Measurements from ENCODE around the gene MYOZ3.

Gene MYOZ3

GRCh38 chr5:150661086-150661485 lies at the start of gene MYOZ3:
MYOZ3 (plus strand) TSS chr5:150661251; CDS start chr5:150662942, 1,691 bp downstream.
- in situ Hi-C loops (cut with HindIII; ENCODE audit: low sequenced_read_pairs): loop anchor here (5.0 to 25.0 kb wide), 3 partner anchors 41 to 199 kb away; partner anchors contain the start of gene RBM22

GRCh38 chr5:150612405-150612804 lies 48.6 kb upstream of the MYOZ3 start:
- in situ Hi-C loops (cut with HindIII; ENCODE audit: low sequenced_read_pairs): no loop called here

DNA sequence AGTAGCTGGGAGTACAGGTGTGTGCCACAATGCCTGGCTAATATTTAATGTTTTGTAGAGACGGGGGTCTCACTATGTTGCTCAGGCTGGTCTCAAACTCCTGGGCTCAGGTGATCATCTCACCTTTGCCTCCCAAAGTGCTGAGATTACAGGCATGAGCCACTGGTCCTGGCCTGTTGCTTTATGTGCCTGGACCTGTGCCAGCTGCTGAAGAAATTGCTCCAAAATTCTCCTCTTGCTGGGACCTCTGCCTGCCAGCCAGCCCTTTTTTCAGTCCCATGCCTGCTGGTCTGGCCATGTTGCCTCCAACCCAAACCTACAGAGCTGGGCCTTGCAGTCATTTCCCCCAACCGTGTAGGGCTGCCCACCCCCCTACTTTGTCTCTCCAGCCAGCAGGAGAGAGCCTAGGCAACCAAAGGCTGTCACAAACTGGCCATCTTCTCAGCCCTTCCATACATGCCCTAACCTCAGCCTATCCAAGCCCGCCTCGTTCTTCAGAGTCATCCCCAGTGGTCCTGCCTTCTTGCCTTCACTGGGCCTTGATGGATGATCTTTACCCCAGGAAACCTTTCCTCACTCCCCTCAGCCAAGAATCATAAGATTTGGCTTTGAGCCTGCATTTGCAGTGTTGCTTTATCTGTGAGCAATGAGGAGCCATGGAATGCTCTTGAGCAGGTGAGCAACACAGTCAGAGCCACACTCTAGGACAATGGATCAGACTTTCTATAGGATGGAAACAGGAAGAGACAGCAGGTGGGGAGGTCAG lies 48.0 kb upstream of the MYOZ3 start:
- in situ Hi-C loops (cut with HindIII; ENCODE audit: low sequenced_read_pairs): no loop called here

GRCh38 chr5:150613991-150614660 lies 46.9 kb upstream of the MYOZ3 start:
- in situ Hi-C loops (cut with HindIII; ENCODE audit: low sequenced_read_pairs): no loop called here

DNA sequence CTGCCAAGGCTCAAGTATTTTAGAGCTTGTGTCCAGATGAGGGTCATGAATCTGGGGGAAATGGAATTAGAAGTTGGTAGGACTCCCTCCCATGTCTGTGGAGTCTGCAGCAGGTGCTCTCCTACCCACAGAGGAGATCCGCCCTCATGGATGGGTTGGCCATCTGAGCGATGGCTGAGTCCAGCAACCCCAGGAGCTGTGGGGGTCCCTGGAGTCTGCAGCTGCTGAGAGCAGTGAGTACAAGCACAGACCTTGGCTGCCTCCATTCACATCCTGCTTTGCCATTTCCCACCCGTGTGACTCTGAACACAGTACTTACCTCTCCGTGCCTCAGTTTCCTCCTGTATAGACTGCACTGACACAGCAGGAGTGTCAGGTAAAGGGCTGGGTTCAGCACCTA lies 46.4 kb upstream of the MYOZ3 start:
- in situ Hi-C loops (cut with HindIII; ENCODE audit: low sequenced_read_pairs): loop anchor here (5.0 kb wide), 1 partner anchor 48 kb away; the partner anchor contains the start of gene MYOZ3

DNA sequence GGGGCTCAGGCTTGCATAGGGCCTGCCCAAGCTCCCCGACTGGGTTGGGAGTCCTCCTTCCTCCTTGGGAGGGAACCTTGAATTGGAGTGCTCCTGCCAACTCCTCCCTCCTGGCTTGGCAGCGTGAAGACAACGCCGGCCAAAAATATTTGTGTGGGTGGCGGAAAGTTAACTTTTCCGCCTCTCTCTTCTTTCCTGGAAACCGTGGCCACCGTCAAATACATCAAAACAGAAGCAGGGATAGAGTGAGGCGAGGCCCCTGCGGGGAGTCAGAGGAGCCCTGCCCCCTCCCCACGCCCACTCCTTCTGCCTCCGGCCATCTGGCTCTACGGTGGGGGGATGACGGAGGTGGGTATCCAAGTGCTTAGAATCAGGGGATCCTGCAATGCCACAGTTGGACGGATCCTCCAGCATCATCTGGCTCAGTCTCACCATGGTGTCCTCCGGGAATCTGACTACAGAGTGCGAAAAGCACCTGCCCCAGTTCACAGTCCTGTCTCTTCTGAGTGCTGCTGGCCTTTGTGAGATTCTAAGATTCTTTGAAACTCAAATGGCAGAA lies 45.8 kb upstream of the MYOZ3 start:
- in situ Hi-C loops (cut with HindIII; ENCODE audit: low sequenced_read_pairs): loop anchor here (5.0 kb wide), 1 partner anchor 47 kb away; the partner anchor contains the start of gene MYOZ3

DNA sequence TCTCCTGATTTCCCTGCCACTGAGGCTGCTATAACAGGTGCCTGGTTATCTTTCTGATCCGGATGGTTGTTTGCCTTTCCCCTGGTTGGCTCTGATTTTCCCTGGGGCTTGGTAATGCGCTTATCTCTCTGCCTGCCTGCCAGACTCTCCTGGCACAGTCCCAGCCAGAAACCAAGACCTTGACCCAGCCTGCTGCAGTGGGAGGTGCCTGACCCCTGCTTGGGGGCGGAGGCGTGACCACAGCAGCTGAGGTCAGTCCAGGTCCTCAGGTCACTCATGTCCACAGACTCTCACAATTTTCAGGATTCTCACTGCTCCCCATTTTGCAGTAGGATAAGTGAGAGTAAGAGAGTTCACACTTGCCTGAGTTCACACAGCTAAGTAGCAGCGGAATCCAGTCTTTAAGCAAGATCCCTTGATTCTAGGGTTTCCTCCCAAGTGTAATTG lies 45.0 kb upstream of the MYOZ3 start:
- in situ Hi-C loops (cut with HindIII; ENCODE audit: low sequenced_read_pairs): loop anchor here (5.0 kb wide), 1 partner anchor 46 kb away; the partner anchor contains the start of gene MYOZ3

- in situ Hi-C loops (cut with HindIII; ENCODE audit: low sequenced_read_pairs): loop anchor here (5.0 kb wide), 1 partner anchor 46 kb away; the partner anchor contains the start of gene MYOZ3
Observed at GRCh38 chr5:150616506-150616905, 44.5 kb upstream of the MYOZ3 start.

- in situ Hi-C loops (cut with HindIII; ENCODE audit: low sequenced_read_pairs): loop anchor here (5.0 kb wide), 1 partner anchor 44 kb away; the partner anchor contains the start of gene MYOZ3
Observed at GRCh38 chr5:150618163-150618562, 42.9 kb upstream of the MYOZ3 start.

- in situ Hi-C loops (cut with HindIII; ENCODE audit: low sequenced_read_pairs): loop anchor here (5.0 kb wide), 1 partner anchor 44 kb away; the partner anchor contains the start of gene MYOZ3
Observed at GRCh38 chr5:150618588-150619281, 42.3 kb upstream of the MYOZ3 start.

- in situ Hi-C loops (cut with HindIII; ENCODE audit: low sequenced_read_pairs): loop anchor here (5.0 kb wide), 1 partner anchor 43 kb away; the partner anchor contains the start of gene MYOZ3
Observed at GRCh38 chr5:150619359-150620230, 41.5 kb upstream of the MYOZ3 start.

- in situ Hi-C loops (cut with HindIII; ENCODE audit: low sequenced_read_pairs): no loop called here
Observed at GRCh38 chr5:150621301-150621700, 39.8 kb upstream of the MYOZ3 start.

GRCh38 chr5:150622157-150622556 lies 38.9 kb upstream of the MYOZ3 start:
- in situ Hi-C loops (cut with HindIII; ENCODE audit: low sequenced_read_pairs): no loop called here

GRCh38 chr5:150623152-150623877 lies 37.7 kb upstream of the MYOZ3 start:
- in situ Hi-C loops (cut with HindIII; ENCODE audit: low sequenced_read_pairs): no loop called here

DNA sequence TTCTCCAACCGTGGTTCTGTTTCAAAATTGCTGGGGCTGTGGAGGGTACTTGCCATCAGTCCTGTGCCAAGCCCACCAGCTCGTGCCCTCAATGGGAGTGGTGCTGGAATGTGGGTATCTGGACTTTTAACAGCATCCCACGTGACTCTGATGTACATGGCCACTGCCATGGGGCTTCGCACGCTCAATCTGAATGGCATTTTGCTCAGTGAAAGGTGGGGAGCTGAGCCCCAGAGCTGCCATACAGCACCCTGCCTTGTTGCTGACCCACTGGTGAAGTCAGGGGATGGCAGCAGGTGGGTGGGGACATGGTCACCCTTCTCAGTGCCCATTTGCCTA lies 37.2 kb upstream of the MYOZ3 start:
- in situ Hi-C loops (cut with HindIII; ENCODE audit: low sequenced_read_pairs): no loop called here

DNA sequence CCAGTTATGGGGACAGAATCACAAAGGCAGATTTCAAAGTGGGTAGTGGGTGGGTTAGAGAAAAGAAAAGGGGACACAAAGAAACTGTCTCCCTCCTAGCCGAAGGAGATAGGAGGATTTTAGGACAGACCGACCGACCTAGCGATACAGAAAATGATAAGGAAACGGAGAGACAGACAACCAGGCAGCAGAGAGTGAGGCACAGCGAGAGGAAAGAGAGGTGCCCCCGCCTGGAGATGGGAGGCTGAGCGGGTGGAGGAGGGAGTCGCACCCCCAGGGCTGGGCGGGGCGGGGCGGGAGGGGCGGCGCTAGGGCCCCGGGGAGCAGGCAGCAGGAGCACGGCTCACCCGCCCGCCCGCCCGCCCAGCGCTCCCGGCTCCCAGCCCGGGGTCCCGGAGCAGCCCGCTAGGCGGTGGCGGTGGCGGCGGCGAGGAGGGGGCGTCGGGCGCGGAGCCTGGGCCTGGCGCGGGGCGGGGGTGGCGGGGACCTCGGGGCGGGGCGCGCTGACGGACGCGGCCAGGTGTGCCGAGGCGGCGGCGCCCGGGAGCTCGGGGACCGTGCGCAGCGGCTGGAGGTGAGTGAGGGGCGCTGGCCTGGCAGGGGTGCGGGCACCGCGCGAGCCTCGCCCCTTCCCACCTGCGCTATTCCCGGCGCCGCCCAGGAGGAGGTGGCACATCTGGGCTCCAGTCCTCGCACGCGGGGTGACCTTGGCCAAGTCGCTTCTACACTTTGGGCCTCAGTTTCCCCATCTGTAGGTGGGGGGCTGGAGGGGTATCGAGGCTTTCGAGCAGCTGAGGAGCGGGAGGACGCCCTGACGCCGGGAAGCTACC lies 36.5 kb upstream of the MYOZ3 start:
- in situ Hi-C loops (cut with HindIII; ENCODE audit: low sequenced_read_pairs): no loop called here

DNA sequence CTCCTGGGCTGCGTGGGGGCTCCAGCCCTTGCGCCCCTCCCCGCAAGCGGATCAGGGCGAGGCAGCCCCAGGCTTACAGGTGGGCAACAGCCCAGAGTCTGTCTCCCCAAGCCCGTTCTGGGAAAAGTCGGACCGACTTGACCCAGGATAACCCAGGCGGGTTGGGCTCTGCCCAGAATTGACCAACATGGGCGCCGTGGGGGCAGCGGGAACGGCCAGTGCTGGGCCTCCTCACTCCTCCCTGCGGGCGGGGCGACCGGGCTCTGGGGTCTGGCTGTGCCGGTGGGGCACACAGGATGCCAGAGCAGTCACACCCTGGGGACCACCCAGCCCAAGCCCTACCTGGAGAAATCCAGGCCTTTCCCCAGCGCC lies 35.9 kb upstream of the MYOZ3 start:
- in situ Hi-C loops (cut with HindIII; ENCODE audit: low sequenced_read_pairs): no loop called here
